Esophagus squamous epithelium (tissue), 4 donors: ENCODE measurements around the gene KATNIP.

ENCODE experiments used
- POLR2A ChIP-seq, 4 donors: fragments of 450-650 bp; IDR thresholded peaks; one replicate each; pipeline ENCODE4 v1.6.1; 2017; ENCODE audit warnings: antibody characterized with exemption in 4 of 4, mild to moderate bottlenecking in 4 of 4, moderate library complexity in 3 of 4
- TF ChIP-seq, protein P1 (sequence below), 6 experiments: fragments of 450-650 bp in 4 of 6; fragments of 200-600 bp in 2 of 6; sonication (generic) in 2 of 6; IDR thresholded peaks; one replicate each; pipeline ENCODE4 v1.5.1; 2016 to 2019; ENCODE audit warnings: antibody characterized with exemption in 6 of 6, mild to moderate bottlenecking in 4 of 6, moderate library complexity in 4 of 6

DNA sequence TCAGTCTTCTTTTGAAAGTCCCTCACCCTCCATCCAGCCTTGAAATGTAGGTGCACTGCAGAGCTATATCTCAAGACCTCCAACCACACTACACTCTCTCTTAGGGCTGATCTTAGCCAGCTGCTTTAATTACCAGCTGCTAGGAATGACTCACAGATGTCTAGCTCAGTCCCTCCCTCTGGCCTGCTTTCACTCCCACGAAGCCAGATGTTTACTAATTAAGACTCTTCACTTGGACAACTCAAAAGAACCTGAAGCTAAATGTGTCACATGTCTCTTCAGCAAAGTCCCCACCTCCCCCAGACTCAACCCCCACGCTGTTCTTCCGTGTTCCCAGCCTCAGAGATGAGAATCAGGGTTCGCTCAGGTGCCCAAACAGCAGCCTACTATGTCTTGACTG, 2.8 kb upstream of the KATNIP start:
- TF ChIP-seq, protein P1, sequence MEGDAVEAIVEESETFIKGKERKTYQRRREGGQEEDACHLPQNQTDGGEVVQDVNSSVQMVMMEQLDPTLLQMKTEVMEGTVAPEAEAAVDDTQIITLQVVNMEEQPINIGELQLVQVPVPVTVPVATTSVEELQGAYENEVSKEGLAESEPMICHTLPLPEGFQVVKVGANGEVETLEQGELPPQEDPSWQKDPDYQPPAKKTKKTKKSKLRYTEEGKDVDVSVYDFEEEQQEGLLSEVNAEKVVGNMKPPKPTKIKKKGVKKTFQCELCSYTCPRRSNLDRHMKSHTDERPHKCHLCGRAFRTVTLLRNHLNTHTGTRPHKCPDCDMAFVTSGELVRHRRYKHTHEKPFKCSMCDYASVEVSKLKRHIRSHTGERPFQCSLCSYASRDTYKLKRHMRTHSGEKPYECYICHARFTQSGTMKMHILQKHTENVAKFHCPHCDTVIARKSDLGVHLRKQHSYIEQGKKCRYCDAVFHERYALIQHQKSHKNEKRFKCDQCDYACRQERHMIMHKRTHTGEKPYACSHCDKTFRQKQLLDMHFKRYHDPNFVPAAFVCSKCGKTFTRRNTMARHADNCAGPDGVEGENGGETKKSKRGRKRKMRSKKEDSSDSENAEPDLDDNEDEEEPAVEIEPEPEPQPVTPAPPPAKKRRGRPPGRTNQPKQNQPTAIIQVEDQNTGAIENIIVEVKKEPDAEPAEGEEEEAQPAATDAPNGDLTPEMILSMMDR (IDR thresholded peaks at IDR 0.05): no peak
- TF ChIP-seq POLR2A (IDR thresholded peaks at IDR 0.05): no peak
